Breast epithelium (tissue), 3 donors: ENCODE measurements around the gene C1orf56.

Experiments used
- CTCF ChIP-seq, 3 donors: fragments of 450-650 bp; IDR thresholded peaks; one replicate each; pipeline ENCODE4 v1.5.1; 2016 to 2017; ENCODE audit warnings: antibody characterized with exemption in 3 of 3, mild to moderate bottlenecking in 3 of 3, moderate library complexity in 3 of 3
- POLR2AphosphoS5 ChIP-seq, 3 donors: sonication (generic); formaldehyde crosslinking; IDR thresholded peaks; one replicate each; pipeline ENCODE4 v1.6.1; 2017; ENCODE audit warnings: antibody characterized with exemption in 3 of 3

- no peak for TF ChIP-seq POLR2AphosphoS5 (IDR thresholded peaks at IDR 0.05)
- TF ChIP-seq CTCF (IDR thresholded peaks at IDR 0.05) = no peak
Measured at GRCh38 chr1:150999051-150999674, 48.4 kb upstream of the C1orf56 start.
